ENCODE measurements around the gene TAF6. TPM values are rescaled to one million over a fixed set of nuclear protein-coding genes. Genes with fewer than 3 reads are reported as not detected.

The TAF6 gene
- 98.4 and 106 TPM in 2 replicates for total RNA-seq (2014; rRNA removed)
- polyA plus RNA-seq (2012) = 72.7 TPM

DNA sequence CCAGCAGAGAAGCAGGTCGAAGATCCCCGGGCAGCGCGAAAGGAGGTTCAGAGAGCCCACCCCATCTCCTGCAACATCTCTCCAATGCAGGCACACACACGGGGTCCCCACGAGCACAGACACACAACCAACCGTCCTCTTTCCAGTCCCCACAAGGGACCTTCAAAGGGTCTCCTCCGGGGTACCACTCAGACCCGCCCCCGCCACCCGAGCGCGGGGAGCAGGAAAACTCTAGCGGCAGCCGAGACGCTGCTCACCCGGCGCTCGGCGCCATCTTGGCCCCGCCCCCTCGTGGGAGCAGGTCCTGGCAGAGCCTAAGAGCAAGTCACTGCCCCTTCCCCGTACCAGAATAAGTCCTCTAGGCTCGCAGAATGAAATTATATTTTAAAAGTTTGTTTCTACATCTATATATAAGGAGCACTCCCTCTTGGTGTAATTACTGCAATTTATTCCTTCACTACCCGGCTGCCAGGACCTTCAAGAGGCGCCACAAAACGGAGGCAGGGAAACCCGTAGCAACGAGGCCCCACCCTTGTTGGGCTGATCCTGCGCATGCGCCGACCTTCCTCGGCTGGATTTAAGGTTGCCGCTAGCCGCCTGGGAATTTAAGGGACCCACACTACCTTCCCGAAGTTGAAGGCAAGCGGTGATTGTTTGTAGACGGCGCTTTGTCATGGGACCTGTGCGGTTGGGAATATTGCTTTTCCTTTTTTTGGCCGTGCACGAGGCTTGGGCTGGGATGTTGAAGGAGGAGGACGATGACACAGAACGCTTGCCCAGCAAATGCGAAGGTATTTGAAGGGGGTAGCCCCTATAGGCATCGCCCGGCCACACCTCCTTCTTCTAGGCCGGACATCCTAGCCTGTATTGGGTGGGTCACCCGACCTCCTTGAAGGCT lies at the start of gene TAF6, which contains the start of gene CNPY4:
TAF6 (minus strand) TSS at position 287 of the 898 bp plus-strand sequence. CDS start 5,149 bp downstream, outside the sequence.
CNPY4 (plus strand) TSS at position 563 of the 898 bp plus-strand sequence; CDS start at position 674, 111 bp downstream.
- peak; percentile 95 for DNase-seq (ENCODE audit: low read depth)

- DNase-seq (ENCODE audit: low read depth) = peak; percentile 34
Observed at GRCh38 chr7:100167912-100168323, 48.8 kb upstream of the TAF6 start.

DNA sequence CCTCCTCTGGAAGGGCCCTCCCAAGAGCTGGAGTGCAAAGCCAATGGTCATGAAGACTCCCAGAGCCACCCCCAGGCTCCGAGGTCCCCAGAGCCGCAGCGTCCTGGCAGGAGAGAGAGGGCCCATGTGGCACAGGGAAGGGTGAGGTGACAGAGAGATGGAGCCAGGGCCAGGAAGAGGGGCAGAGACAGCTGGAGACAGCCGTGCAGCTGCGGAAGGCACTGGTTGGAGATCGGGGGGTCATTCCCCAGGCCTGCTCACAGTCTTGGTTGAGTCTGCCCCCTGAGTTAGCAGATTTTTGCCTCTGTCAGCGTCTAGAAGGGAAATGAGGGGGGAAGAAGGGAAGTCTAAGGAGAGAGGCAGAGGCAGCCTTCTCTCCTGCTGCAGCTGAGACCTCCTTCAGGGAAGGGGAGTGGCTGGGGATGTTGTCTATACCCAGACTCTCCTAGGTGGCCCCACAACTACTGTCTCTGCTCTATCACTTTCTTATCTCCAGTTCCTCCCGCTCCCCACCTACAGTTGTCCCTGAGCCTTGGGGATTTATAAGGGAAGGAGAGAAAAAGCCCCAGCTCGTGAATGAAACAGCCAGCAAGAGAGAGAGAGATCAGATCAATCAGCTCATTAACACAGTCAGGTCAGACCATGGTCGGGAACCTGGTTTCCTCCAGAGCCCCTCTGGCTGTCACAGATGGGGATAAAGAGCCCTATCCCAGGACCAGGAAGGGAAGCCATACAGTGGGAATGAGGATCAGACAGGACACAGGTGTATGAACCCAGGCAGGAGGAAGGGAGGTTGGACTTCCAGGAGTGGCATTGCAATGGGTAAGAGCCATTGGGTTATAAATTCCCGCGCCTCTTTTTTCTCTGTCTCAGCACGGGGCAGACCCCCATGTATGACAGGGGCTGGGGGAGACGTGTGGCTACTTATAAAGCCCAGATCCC lies 48.1 kb upstream of the TAF6 start:
- no peak for DNase-seq (ENCODE audit: low read depth)

DNA sequence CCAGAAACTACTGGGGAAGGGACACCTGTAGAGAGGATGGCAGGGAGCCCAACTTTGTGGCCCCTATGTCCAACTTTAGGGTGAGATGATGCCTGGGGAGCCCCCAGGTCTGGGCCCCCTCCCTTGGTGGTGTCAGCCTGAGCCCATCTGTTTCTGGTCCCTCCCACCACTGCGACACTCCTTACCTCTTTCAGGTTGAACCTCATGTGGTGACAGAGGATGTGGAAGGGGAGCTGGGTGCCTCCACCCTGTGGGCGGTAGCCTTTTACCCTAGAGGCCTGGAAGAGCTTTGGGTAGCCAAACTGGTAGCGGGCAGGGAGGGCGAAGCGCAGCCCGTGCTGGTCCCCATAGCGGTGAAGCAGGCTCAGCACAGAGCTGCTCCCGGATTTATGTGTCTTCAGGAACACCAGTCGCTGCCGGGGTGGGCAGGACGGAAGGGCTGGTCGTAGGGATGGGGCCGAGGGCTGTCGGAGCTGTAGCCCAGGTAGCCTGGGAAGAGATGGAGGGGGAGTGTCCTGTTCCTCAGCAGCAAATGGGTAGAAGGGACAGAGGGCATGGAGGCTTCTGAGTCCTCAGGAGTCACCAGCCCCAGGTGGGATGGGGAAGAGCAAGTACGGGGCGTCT lies 47.3 kb upstream of the TAF6 start:
- no peak for DNase-seq (ENCODE audit: low read depth)

DNA sequence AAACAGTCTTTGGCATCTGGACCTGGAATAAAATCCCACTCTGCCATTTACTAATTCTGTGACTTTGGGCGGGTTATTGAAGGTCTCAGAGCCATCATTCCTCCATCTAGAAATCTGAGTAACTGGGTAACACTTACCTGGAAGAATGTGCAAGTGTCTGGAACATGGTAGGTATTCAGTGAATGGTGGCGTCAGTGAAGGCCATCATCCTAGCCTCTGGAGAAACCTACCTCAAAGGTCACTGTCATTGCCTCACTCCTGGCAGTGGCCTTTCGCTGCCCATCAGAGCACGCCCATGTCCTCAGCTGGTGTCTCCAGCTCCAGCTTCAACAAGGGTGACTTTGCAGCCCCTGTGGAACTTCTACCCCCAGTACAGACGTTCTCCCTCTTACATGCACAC lies 44.7 kb upstream of the TAF6 start:
- no peak for DNase-seq (ENCODE audit: low read depth)

- no peak for DNase-seq (ENCODE audit: low read depth)
Observed at GRCh38 chr7:100163006-100163531, 43.9 kb upstream of the TAF6 start.

DNA sequence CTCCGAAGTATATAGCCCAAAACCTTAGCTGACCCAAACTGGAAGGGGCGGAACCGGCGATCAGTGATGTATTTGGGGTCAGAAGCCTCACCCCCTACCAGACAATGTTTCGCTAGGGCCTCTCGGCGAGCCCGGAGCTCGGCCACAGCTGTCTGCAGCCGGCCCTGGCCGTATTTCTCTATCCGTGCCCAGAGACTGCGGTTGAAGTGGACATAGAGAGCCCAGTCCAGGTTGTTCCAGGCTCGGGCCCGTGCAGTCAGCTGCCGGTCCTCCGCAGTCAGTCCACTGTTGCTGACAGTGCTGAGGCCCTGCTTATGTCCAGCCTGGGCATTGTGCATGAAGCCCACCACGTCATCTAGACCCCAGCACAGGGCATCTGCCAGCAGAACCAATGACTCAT lies 40.9 kb upstream of the TAF6 start:
- DNase-seq (ENCODE audit: low read depth) = no peak

GRCh38 chr7:100159099-100159623 lies 40.0 kb upstream of the TAF6 start:
- DNase-seq (ENCODE audit: low read depth) = peak; percentile 49

DNA sequence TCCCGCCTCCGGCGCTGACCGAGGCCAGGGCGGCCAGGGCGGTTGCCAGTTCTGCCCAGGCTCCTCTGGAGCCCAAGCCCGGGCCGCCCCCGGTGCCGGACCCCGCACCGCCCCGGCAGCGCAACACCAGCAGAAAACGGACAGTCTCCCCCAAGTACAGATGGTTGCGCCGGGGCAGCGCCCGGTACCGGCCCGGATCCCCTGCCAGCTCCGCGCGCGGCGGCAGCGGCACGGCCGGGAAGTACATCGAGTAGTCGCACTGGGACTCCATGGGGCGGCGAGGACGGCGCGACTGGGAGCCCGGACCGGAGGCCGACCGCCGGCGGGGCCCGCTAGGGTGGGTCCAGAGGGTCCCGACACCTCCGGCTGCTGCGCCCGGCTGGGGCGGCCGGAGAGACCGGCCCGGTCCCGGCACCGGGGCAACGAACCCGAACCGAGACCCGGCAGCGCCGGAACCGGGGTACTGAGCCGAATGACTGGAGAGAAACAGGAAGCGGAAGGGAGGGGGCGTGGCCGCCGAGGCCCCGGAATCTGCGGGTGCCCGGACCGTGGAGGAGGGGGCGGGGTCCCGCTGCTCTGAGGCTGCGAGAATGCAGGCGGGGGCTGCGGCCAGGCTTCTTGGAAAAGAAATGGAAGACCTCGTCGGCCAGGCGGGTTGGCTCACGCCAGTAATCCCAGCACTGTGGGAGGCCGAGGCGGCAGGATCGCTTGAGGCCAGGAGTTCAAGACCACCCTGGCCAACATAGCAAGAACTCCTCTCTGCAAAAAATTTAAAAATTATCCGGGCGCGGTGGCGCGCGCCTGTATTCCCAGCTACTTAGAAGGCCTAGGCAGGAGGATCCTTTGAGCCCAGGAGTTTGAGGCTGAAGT lies 39.3 kb upstream of the TAF6 start, which contains the start of gene TRAPPC14:
TRAPPC14 (minus strand) TSS at position 495 of the 870 bp plus-strand sequence; CDS start at position 271, 224 bp downstream.
- peak; percentile 84 for DNase-seq (ENCODE audit: low read depth)

- DNase-seq (ENCODE audit: low read depth) = peak; percentile 77
Observed at GRCh38 chr7:100157334-100158228, 38.4 kb upstream of the TAF6 start.

DNA sequence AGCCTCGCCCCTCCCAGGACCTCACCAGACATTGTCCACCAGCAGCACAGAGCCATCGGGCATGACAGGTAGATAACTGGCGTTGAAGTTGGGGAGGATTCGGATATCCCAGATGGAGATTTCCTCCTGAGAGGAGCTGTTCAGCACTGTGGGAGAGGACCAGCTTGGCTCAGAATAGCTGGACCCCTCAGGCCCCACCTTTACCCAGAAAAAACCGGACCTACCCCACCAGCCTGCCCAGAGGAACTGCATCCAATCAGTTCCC lies 37.8 kb upstream of the TAF6 start:
- no peak for DNase-seq (ENCODE audit: low read depth)

- no peak for DNase-seq (ENCODE audit: low read depth)
Observed at GRCh38 chr7:100156331-100157068, 37.3 kb upstream of the TAF6 start.

GRCh38 chr7:100155553-100156317 lies 36.6 kb upstream of the TAF6 start:
- DNase-seq (ENCODE audit: low read depth) = no peak

- no peak for DNase-seq (ENCODE audit: low read depth)
Observed at GRCh38 chr7:100154651-100155491, 35.7 kb upstream of the TAF6 start.

DNA sequence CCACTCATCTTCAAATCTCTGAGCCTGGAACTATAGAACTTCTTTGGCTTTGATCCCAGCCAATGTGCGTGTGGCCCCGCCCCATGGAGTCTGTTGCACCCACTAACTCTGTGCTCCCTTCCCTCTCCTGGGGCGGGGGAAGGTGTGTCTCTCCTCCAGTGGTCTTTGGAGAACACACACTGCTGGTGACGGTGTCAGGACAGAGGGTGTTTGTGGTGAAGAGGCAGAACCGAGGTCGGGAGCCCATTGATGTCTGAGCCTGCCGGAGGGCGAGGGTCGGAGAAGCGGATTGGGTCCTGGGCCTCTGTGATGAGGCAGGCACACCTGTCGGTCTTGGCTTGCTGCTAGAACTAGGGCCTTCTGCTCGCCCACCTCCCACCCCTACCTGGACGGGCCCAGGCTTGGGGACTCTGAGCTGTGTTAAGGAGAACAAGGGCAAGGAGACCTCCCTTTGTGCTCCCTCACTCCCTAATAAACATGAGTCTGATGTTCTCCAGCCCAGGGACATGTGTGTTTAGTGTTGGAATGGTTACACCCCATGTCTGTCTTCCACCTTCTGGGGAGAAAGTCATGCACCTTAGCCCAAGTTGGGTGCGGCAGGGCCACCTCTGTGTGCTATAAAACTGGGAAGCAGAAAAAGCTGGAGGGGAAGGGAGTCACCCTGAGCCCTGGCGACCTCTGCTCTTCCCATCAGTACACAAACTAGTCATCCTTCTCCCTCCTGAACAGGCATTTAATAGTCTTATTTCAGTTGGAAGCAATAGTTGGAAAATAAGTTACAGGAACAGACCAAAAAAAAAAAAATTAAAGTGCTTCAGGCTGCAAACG lies 34.8 kb upstream of the TAF6 start:
- DNase-seq (ENCODE audit: low read depth) = no peak
